IMR-90 (cell line): ENCODE data around the gene ANO10.

Experiments used
- FOS ChIP-seq: fragments of 150-350 bp; IDR thresholded peaks from 2 replicates; pipeline ENCODE4 v1.6.1; 2016; ENCODE audit warnings: low read depth, low read length
- RFX5 ChIP-seq: IDR thresholded peaks from 2 replicates; pipeline ENCODE4 v1.8.0; 2012; ENCODE audit warnings: low read depth, mild to moderate bottlenecking, low read length, moderate library complexity
- SMC3 ChIP-seq: fragments of 150-350 bp; IDR thresholded peaks from 2 replicates; pipeline ENCODE4 v1.6.1; 2016; ENCODE audit warnings: low read depth, mild to moderate bottlenecking, antibody characterized with exemption, low read length, moderate library complexity
- TF ChIP-seq, protein P1 (sequence below): conservative IDR thresholded peaks from 2 replicates; pipeline ENCODE4 v1.5.1; 2012; ENCODE audit warnings: mild to moderate bottlenecking, low read depth, low read length, improper control_type of control experiment

DNA sequence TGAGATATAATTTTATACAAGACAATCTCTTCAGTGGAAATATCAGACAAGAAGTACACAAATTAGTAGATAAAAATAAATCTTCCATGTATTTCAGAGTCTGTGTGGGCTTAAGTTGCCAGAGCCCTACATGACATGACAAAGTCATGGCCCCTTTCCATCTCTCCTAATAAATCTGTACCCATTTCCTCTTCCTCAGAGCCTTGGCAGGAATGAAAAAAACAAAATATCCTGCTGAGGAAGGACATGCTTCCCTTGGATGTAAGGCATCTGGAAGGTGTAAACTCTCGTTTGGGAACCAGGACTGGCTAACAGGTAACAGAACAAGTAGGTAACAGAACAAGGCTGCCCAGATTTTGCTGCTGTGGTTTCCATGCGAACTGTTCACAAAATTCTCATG, 187.4 kb downstream of the ANO10 start:
- TF ChIP-seq, protein P1, sequence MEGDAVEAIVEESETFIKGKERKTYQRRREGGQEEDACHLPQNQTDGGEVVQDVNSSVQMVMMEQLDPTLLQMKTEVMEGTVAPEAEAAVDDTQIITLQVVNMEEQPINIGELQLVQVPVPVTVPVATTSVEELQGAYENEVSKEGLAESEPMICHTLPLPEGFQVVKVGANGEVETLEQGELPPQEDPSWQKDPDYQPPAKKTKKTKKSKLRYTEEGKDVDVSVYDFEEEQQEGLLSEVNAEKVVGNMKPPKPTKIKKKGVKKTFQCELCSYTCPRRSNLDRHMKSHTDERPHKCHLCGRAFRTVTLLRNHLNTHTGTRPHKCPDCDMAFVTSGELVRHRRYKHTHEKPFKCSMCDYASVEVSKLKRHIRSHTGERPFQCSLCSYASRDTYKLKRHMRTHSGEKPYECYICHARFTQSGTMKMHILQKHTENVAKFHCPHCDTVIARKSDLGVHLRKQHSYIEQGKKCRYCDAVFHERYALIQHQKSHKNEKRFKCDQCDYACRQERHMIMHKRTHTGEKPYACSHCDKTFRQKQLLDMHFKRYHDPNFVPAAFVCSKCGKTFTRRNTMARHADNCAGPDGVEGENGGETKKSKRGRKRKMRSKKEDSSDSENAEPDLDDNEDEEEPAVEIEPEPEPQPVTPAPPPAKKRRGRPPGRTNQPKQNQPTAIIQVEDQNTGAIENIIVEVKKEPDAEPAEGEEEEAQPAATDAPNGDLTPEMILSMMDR = no peak
- TF ChIP-seq RFX5 (no peak), FOS (no peak), SMC3 (no peak)
